Vagina (tissue), 2 donors: ENCODE results near the gene TARBP2.

ENCODE experiments used
- CTCF ChIP-seq, 3 experiments: fragments of 450-650 bp in 2 of 3; fragments of 200-600 bp in 1 of 3; sonication (generic) in 1 of 3; IDR thresholded peaks; one replicate each; pipeline ENCODE4 v1.5.1; 2017 to 2019; ENCODE audit warnings: antibody characterized with exemption in 3 of 3, mild to moderate bottlenecking in 2 of 3, moderate library complexity in 2 of 3
- POLR2A ChIP-seq, 2 donors: fragments of 450-650 bp; IDR thresholded peaks; one replicate each; pipeline ENCODE4 v1.6.1; 2017; ENCODE audit warnings: antibody characterized with exemption in 2 of 2, mild to moderate bottlenecking in 2 of 2, moderate library complexity in 2 of 2
- POLR2AphosphoS5 ChIP-seq, 2 donors: sonication (generic); formaldehyde crosslinking; IDR thresholded peaks; one replicate each; pipeline ENCODE4 v1.9.0; 2017; ENCODE audit warnings: antibody characterized with exemption in 2 of 2, mild to moderate bottlenecking in 2 of 2, low read depth in 1 of 2; ENCODE audit not compliant: insufficient read depth in 1 of 2

- TF ChIP-seq CTCF (IDR thresholded peaks at IDR 0.05) (no peak), POLR2A (IDR thresholded peaks at IDR 0.05) (no peak), POLR2AphosphoS5 (IDR thresholded peaks at IDR 0.05; ENCODE audit: insufficient read depth in 1 of 2, low read depth in 1 of 2) (no peak)
These were observed 24.3 kb upstream of the TARBP2 start for GRCh38 chr12:53476769-53477209.
